HG03064 (cell line): ENCODE data around the gene ADI1.
"Not testable (repeated sequence)": the region's sequence is repeated elsewhere in the genome, so short reads cannot be mapped to it uniquely, and the experiment has no call there.

ENCODE experiments used
- ATAC-seq: cut with Tn5 transposase; IDR thresholded peaks from one replicate; pipeline ENCODE4 v1.9.1; 2021; ENCODE audit warnings: low read depth; ENCODE audit not compliant: unreplicated experiment

ADI1 gene

DNA sequence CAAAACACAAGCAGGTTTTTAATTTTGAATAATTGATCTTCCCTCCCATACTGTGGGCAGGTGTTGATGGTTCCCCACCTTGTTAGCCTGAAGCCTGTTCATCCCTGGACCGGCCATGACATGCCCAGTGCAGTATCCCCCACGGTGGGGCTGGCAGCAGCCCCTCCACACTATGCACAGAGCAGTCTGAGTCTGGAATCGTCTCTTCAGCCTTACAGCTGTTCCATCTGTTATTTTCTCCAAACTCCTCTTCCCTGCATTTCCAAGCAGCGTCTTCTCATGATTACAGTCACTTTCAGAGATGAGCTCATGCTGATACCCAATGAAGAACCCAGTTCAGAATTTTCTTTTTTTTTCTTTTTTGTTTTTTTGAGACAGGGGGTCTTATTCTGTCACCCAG, 68.2 kb downstream of the ADI1 start:
- ATAC-seq = no peak

DNA sequence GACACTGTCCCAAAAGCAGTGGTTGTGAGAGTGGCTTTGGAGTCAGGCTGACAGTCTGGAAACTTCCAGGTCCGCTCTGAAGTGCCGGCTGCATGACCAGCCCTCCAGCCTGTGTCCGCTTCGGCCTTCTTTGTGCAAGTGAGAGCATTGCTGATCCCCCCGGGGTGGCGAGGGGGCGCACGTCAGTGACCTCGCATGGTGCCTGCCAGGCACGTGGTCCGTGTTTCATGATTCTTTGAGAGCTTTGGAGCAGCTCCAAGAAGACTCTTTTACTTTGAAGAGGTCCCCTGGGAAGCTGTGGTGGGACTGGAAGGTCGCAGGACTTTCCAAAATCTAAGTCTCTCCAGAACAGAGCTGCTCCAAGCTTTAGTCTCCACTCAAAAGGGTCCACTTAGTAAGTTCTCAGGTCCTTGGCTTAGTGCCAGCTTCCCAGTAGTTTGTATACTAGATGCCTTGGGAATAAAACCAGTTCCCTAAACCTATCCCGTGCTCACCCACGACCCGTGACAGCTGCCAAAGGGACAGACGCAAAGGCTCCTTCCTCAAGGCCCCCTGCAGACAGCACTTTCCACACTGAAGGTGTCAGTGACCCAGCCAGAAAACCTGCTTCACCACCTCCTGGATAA, 68.8 kb downstream of the ADI1 start:
- no peak for ATAC-seq

DNA sequence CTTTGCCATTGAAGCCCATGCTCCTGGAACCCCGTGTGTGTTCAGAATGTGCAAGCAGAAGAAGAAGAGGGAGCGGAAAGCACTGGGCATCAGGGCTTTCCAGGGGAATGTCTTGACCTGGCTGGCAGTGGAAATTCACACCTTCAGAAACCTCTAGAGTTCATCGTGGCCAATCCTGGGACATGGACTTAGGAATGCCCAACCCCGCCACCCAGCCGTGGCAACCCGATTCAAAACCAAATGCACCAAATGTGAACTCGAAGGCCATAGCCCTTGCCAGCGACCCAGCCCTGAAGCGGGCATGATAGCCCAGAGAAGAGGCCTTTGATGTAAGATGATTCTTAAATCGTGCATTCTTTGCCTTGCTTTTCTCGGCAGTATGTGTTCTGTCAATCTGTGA, 69.4 kb downstream of the ADI1 start:
- ATAC-seq = no peak

DNA sequence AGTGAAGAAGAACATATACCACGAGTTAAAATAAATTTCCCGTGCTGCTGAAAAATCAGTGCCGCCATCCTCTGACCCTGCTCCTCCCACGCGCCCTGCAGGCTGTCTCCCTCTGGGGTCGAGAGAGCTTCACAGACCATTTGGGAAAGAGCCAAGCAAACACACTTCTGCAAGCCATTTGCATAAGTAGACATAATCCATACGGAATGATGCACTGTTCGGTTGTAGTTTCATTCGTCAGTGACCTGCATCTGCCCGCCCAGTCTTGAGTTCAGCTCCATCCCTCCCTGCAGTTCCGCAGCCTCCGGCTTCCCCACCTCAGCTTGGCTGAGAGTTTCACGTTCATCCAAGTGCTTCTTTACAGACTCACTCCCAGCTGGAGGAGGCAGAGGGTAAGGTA, 70.2 kb downstream of the ADI1 start:
- no peak for ATAC-seq

DNA sequence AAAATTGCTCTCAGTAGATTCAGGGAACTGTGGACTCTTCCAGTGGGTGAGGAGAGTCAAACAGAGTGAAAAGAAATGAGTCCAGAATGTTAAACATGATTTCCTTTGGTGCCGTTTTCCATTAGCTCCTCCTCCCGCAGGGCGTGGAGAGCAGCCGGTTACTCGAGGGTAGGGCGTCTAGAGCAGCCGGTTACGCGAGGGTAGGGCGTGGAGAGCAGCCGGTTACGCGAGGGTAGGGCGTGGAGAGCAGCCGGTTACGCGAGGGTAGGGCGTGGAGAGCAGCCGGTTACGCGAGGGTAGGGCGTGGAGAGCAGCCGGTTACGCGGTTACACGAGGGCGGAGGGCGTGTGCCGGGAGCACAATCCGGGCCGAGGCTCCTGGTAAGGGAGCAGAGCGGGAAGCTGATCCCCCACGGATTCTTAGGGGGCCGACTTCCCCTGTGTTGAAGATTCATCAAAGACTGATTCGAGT, 70.9 kb downstream of the ADI1 start:
- ATAC-seq = not testable (repeated sequence)

DNA sequence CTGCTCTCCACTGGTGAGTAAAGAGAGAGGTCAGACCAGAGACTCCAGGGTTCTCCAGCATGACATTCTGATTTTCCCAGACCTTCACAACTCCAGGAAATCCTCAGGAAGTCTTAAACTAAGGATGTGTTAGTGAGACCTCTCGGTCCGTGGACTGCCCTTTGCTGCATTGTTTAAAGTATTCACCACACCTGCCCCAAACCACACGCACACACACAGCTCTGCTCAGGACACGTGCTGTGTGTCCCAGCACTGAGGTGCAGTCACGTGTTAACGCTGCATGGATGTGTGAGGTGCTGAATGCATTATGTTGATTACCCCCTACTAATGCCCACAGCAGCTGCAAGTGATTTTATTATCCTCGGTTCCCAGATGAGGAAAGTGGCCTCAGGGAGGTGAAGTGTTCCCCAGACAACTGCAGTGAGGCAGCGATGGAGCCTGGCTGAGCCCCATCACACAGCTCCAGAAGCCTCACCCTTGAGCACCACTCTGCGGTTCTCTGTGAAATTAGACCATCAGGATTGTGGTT, 71.5 kb downstream of the ADI1 start:
- no peak for ATAC-seq
